Body of pancreas (tissue), 4 donors: ENCODE results near the gene CPSF4L. TPM values are rescaled to one million over a fixed set of nuclear protein-coding genes. Genes with fewer than 3 reads are reported as not detected.

ENCODE experiments used
- ATAC-seq: fragments of 150-250 bp; one replicate; pipeline ENCODE4 v1.9.1; 2016
- DNase-seq, 4 donors: peaks; one replicate each; pipeline ENCODE4 v3.0.0-alpha.2; 2019
- H3K27ac ChIP-seq, 4 donors: fragments of 200-600 bp; sonication (generic); 1 replicate in 3 of 4; 2 replicates in 1 of 4; pipeline versions ENCODE4 v1.5.1 to v1.6.1; 2016 to 2019; ENCODE audit warnings: mild to moderate bottlenecking in 1 of 4, mixed read lengths in 1 of 4, moderate library complexity in 1 of 4
- H3K27me3 ChIP-seq, 2 donors: fragments of 200-600 bp; sonication (generic); one replicate each; pipeline ENCODE4 v1.6.0; 2016; ENCODE audit warnings: mild to moderate bottlenecking in 1 of 2
- H3K36me3 ChIP-seq, 2 donors: fragments of 200-600 bp; sonication (generic); replicated peaks in 1 of 2; 2 replicates each; pipeline ENCODE4 v1.5.1; 2016; ENCODE audit warnings: low read depth in 2 of 2; ENCODE audit not compliant: insufficient read depth in 1 of 2
- H3K4me1 ChIP-seq: fragments of 200-600 bp; sonication (generic); one replicate; pipeline ENCODE4 v1.6.0; 2016
- H3K4me3 ChIP-seq, 2 donors: fragments of 200-600 bp; sonication (generic); 1 replicate in 1 of 2; 2 replicates in 1 of 2; pipeline ENCODE4 v1.5.1; 2016 to 2019
- H3K9me3 ChIP-seq, 3 donors: fragments of 200-600 bp; sonication (generic); 1 replicate in 2 of 3; 2 replicates in 1 of 3; pipeline ENCODE4 v1.5.1; 2016
- CTCF ChIP-seq, 7 experiments: fragments of 450-650 bp in 4 of 7; fragments of 200-600 bp in 3 of 7; sonication (generic) in 3 of 7; IDR thresholded peaks; one replicate each; pipeline ENCODE4 v1.5.1; 2016 to 2019; ENCODE audit warnings: antibody characterized with exemption in 7 of 7
- POLR2A ChIP-seq, 3 donors: fragments of 450-650 bp; IDR thresholded peaks; one replicate each; pipeline ENCODE4 v1.6.1; 2016; ENCODE audit warnings: antibody characterized with exemption in 3 of 3, mild to moderate bottlenecking in 2 of 3
- WGBS, 2 donors: methylation state at CpG; one replicate each; pipeline ENCODE4 v1.1.5; 2017; 5-methylcytosine and 5-hydroxymethylcytosine counted together
- intact Hi-C: fragments of 100-400 bp; cut with DNase I; formaldehyde crosslinking; loops from one replicate; pipeline ENCODE4 v1.15.1; 2023
- total RNA-seq, 2 donors: library from RNA; depleted of rRNA; stranded (reverse); fragments of >200 nt; gene quantifications; one replicate each; pipeline ENCODE4 v1.1.0, GENCODE V29; 2016

The CPSF4L gene
- total RNA-seq, 2 donors from 2014 or later: not detected

GRCh38 chr17:73283841-73284282, 22.2 kb upstream of the CPSF4L start:
- no peak for ATAC-seq
- Histone ChIP-seq H3K27ac (peak overlapping the region in 3 of 4 donors; percentile 12 to 92 (median 19)), H3K36me3 (peaks cover 18 to 19% of the 10 kb centered on the region in 2 donors), H3K4me1 (peaks cover 73% of the 10 kb centered on the region), H3K9me3 (no peaks in the 10 kb centered on the region), H3K4me3 (no peak overlapping the region), H3K27me3 (no peaks in the 10 kb centered on the region)
- TF ChIP-seq CTCF (IDR thresholded peaks at IDR 0.05): no peak
- no peak for TF ChIP-seq POLR2A (IDR thresholded peaks at IDR 0.05)
- intact Hi-C loops: no loop called here
- no peak for DNase-seq
- 61% methylated on average over 9 to 10 of the region's 10 CpGs for WGBS, 2 donors

GRCh38 chr17:73283250-73283649, 21.6 kb upstream of the CPSF4L start:
- Histone ChIP-seq H3K4me3 (no peak overlapping the region), H3K4me1 (peaks cover 73% of the 10 kb centered on the region), H3K27me3 (no peaks in the 10 kb centered on the region), H3K9me3 (no peaks in the 10 kb centered on the region), H3K27ac (peak overlapping the region in 2 of 4 donors; percentile 19 to 92), H3K36me3 (peaks cover 18 to 19% of the 10 kb centered on the region in 2 donors)
- no peak for DNase-seq
- ATAC-seq: no peak
- no peak for TF ChIP-seq CTCF (IDR thresholded peaks at IDR 0.05)
- TF ChIP-seq POLR2A (IDR thresholded peaks at IDR 0.05): no peak
- intact Hi-C loops: no loop called here
- WGBS, 2 donors: 82 to 90% methylated on average over 5 of the region's 5 CpGs

- 82 to 83% methylated on average over 9 of the region's 9 CpGs for WGBS, 2 donors
These were observed 20.9 kb upstream of the CPSF4L start for GRCh38 chr17:73282629-73283028.

GRCh38 chr17:73281928-73282327, 20.2 kb upstream of the CPSF4L start:
- DNase-seq: no peak
- H3K27ac ChIP-seq: peak overlapping the region; percentile 9 to 79 (median 52)
- 81 to 83% methylated on average over 7 of the region's 7 CpGs for WGBS, 2 donors

More at GRCh38 chr17:73282629-73283028, 20.9 kb upstream of the CPSF4L start:
- intact Hi-C loops: no loop called here
- Histone ChIP-seq H3K36me3 (peaks cover 18 to 19% of the 10 kb centered on the region in 2 donors), H3K9me3 (no peaks in the 10 kb centered on the region), H3K4me3 (no peak overlapping the region), H3K27ac (peak overlapping the region in 3 of 4 donors; percentile 25 to 79 (median 78)), H3K4me1 (peaks cover 73% of the 10 kb centered on the region), H3K27me3 (no peaks in the 10 kb centered on the region)
- DNase-seq (no peak), ATAC-seq (no peak)
- TF ChIP-seq CTCF (IDR thresholded peaks at IDR 0.05) (no peak), POLR2A (IDR thresholded peaks at IDR 0.05) (no peak)

More at GRCh38 chr17:73281928-73282327, 20.2 kb upstream of the CPSF4L start:
- H3K4me1 ChIP-seq: peaks cover 71% of the 10 kb centered on the region
- no peak for ATAC-seq
- no peak overlapping the region for H3K4me3 ChIP-seq
- no peaks in the 10 kb centered on the region for H3K27me3 ChIP-seq
- TF ChIP-seq CTCF (IDR thresholded peaks at IDR 0.05) (no peak), POLR2A (IDR thresholded peaks at IDR 0.05) (no peak)
- H3K9me3 ChIP-seq: no peaks in the 10 kb centered on the region
- intact Hi-C loops: no loop called here
- peaks cover 18 to 19% of the 10 kb centered on the region in 2 donors for H3K36me3 ChIP-seq
